Nephron (organoid): ENCODE results near the gene SLC9C2.

ENCODE experiments used
- H3K27ac Mint-ChIP-seq, 3 experiments: 2 replicates each; pipeline ENCODE4 v1.8.0; 2020; ENCODE audit warnings: mixed read lengths in 3 of 3, mild to moderate bottlenecking in 2 of 3, moderate library complexity in 1 of 3
- H3K27me3 Mint-ChIP-seq: 2 replicates; pipeline ENCODE4 v1.8.0; 2021; ENCODE audit warnings: low read depth, mild to moderate bottlenecking, moderate library complexity, mixed read lengths
- H3K36me3 Mint-ChIP-seq: 2 replicates; pipeline ENCODE4 v1.8.0; 2020; ENCODE audit warnings: low read depth, mixed read lengths
- H3K4me1 Mint-ChIP-seq: 2 replicates; pipeline ENCODE4 v1.8.0; 2020; ENCODE audit warnings: mixed read lengths
- H3K4me3 Mint-ChIP-seq, 3 experiments: 2 replicates each; pipeline ENCODE4 v1.8.0; 2020; ENCODE audit warnings: mild to moderate bottlenecking in 3 of 3, mixed read lengths in 3 of 3, moderate library complexity in 2 of 3
- H3K9me3 Mint-ChIP-seq: 2 replicates; pipeline ENCODE4 v1.8.0; 2020; ENCODE audit warnings: mixed read lengths
- TF ChIP-seq, protein P1 (sequence below), 3 experiments: fragments of 200-600 bp; sonication (generic); IDR thresholded peaks; one replicate each; pipeline ENCODE4 v1.5.0; 2021; ENCODE audit warnings: antibody characterized with exemption in 3 of 3; ENCODE audit not compliant: unreplicated experiment in 3 of 3

SLC9C2 gene

DNA sequence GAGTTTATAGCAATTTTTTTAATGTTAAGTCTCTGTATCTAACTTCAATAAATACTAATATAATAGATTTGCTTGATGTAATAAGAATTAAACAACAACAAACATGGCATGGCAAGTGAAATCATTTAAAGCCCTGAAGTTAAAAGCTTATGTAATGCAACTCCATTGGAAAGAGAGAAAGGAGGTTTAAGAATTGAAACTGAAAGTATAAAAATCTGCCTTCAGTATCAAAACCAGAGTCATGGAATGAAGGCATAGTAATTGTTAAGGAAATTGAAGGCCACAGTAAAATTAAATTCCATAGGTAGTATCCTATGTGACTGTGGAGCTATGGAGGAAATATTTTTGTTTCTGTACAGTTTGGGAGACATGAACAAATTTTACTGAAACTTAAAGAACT lies 70.6 kb downstream of the SLC9C2 start:
- no peak overlapping the region for H3K4me3 Mint-ChIP-seq
- H3K9me3 Mint-ChIP-seq: no peaks in the 10 kb centered on the region
- H3K4me1 Mint-ChIP-seq: no peaks in the 10 kb centered on the region
- no peak overlapping the region for H3K27ac Mint-ChIP-seq
- TF ChIP-seq, protein P1, sequence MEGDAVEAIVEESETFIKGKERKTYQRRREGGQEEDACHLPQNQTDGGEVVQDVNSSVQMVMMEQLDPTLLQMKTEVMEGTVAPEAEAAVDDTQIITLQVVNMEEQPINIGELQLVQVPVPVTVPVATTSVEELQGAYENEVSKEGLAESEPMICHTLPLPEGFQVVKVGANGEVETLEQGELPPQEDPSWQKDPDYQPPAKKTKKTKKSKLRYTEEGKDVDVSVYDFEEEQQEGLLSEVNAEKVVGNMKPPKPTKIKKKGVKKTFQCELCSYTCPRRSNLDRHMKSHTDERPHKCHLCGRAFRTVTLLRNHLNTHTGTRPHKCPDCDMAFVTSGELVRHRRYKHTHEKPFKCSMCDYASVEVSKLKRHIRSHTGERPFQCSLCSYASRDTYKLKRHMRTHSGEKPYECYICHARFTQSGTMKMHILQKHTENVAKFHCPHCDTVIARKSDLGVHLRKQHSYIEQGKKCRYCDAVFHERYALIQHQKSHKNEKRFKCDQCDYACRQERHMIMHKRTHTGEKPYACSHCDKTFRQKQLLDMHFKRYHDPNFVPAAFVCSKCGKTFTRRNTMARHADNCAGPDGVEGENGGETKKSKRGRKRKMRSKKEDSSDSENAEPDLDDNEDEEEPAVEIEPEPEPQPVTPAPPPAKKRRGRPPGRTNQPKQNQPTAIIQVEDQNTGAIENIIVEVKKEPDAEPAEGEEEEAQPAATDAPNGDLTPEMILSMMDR (IDR thresholded peaks at IDR 0.05; ENCODE audit: unreplicated experiment in 3 of 3): no peak
- H3K36me3 Mint-ChIP-seq: no peaks in the 10 kb centered on the region
- no peaks in the 10 kb centered on the region for H3K27me3 Mint-ChIP-seq

DNA sequence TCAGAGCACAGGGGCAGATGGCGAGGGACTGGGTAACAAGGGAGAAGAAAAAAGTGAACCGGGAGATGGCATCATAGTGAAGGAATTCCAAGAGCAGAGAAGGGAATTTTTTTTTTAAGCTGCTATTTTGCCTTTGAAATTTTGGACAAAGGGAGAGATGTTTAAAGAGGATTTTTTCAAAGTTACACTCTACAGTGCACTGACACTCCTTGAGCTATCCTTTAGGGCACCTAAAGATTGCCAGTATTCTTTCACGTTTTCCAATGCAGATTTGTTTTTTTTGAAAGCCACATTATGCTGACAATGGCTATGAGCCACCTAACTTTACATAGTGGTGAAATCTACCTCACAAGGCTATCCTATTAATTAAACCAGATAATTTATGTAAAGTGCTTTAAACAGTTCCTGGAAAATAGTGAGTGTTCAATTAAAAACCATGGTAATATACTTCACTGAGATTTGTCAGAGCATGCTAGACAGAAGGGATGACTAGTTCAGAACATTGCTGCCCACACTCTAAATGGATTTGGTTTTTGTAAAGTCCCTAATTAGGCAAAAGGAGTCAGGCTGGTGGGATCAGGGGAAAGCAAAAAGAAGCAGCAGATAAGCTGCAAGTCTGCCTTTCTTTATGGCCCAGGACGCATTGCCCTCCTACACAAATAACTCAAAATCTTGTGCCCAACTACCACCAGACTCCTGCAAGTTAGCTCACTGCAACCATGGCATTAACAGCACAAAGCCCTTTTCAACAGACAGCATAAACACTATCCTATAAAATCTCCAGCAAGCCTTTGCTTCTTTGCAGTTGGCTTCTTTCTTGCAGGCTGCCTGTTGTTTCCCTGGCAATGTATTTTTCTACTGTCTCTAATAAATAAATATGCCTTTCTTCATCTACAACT lies 71.8 kb downstream of the SLC9C2 start:
- Mint-ChIP-seq H3K4me3 (no peak overlapping the region), H3K36me3 (no peaks in the 10 kb centered on the region), H3K4me1 (no peaks in the 10 kb centered on the region), H3K9me3 (no peaks in the 10 kb centered on the region), H3K27ac (no peak overlapping the region), H3K27me3 (no peaks in the 10 kb centered on the region)
- TF ChIP-seq, protein P1 (IDR thresholded peaks at IDR 0.05; ENCODE audit: unreplicated experiment in 3 of 3): no peak

DNA sequence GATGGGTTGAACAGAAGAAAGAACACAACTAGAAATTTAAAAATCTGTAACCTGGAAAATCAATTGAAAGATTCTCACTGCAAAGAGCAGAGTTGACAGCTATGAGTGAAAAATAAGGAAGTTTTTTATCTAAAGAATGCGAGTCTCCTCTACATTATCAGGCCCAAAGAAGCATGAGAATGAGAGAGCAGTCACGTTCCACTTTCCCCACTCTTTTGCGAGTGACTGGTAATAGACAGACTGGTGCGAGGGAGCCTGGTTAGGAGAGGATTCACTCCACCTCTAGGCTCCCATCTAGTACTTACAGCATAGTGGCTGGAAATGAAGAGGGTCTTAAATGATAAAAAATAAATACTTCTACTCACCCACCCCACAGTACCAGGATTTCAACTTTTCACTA lies 73.8 kb downstream of the SLC9C2 start:
- Mint-ChIP-seq H3K4me1 (no peaks in the 10 kb centered on the region), H3K9me3 (no peaks in the 10 kb centered on the region), H3K36me3 (no peaks in the 10 kb centered on the region), H3K27me3 (no peaks in the 10 kb centered on the region), H3K4me3 (no peak overlapping the region), H3K27ac (no peak overlapping the region)
- TF ChIP-seq, protein P1 (IDR thresholded peaks at IDR 0.05; ENCODE audit: unreplicated experiment in 3 of 3): no peak

DNA sequence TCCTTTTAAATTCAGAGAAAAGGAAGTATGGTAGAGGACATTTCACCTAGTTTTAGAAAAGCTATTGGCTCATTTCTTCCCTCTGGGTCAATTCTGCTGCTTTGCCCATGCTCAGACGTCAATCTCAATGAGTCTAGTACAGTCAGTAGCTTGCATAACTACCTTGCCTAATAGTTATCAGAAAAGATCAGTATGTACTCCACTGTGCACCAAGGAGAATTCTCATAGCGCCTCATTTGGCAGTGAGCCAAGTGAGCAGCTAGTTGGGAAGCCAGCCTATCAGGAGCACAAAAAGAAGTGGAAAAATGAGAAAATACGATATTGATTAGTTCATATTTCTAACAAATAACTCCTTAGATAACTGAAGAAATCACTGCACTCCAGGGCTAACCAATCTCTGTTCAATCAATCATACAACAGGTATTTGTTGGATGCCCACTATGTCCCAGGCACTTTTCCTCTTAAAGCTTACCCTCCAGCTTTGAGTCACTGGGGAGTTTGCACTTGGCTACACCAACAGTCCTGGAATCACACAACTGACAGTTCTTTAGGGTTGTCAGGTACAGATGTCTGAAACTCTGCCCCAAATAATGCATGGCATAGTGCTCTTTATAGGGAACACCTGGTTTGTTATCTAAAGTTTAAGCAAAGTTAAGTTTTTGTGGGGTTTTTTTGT lies 75.6 kb downstream of the SLC9C2 start:
- TF ChIP-seq, protein P1 (IDR thresholded peaks at IDR 0.05; ENCODE audit: unreplicated experiment in 3 of 3): no peak
- Mint-ChIP-seq H3K36me3 (no peaks in the 10 kb centered on the region), H3K27me3 (no peaks in the 10 kb centered on the region), H3K4me1 (no peaks in the 10 kb centered on the region), H3K4me3 (no peak overlapping the region), H3K27ac (no peak overlapping the region), H3K9me3 (no peaks in the 10 kb centered on the region)

DNA sequence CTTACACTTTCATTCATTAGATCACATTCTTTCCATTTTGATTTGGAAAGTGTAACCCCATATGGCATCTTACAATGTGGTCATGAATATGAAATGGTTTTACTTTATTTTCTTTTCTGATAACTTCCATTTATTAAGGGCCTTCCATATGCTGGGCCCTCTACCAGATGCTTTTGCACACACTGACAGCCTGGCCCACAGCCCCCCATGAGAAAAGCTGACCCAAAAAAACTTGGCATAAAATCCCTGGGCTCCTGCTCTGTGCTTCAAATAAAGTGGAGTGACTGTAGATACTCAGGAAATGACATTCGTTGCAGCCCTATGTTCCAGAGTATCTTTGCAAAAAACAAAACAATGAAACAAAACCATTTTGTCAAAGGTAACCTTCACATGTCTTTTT lies 76.9 kb downstream of the SLC9C2 start:
- H3K27me3 Mint-ChIP-seq: no peaks in the 10 kb centered on the region
- H3K9me3 Mint-ChIP-seq: no peaks in the 10 kb centered on the region
- no peaks in the 10 kb centered on the region for H3K4me1 Mint-ChIP-seq
- no peaks in the 10 kb centered on the region for H3K36me3 Mint-ChIP-seq
- no peak overlapping the region for H3K4me3 Mint-ChIP-seq
- no peak overlapping the region for H3K27ac Mint-ChIP-seq
- TF ChIP-seq, protein P1 (IDR thresholded peaks at IDR 0.05; ENCODE audit: unreplicated experiment in 3 of 3): no peak
